ENCODE measurements around the gene LDLR.
"Not testable (repeated sequence)": the region's sequence is repeated elsewhere in the genome, so short reads cannot be mapped to it uniquely, and the experiment has no call there.

The LDLR gene

DNA sequence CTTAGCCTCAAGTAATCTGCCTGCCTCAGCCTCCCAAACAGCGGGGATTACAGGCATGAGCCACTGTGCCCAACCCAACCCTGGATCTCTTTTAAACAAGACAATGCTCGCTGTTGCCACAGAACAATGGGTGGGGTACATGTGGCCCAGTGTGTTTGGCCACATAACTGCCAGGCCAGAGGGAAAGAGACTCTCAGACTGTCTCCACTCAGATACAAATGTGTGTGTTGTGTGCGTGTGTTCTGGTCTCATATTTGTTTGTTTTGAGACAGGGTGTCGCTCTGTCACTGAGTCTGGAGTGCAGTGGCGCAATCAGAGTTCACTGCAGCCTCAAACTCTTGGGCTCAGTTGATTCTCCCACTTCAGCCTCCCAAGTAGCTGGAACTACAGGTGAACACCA is 25.8 kb downstream of the LDLR start:
- H3K4me3 ChIP-seq (ENCODE audit: low read depth, low read length), result no peak overlapping the region
- TF ChIP-seq, protein P1, sequence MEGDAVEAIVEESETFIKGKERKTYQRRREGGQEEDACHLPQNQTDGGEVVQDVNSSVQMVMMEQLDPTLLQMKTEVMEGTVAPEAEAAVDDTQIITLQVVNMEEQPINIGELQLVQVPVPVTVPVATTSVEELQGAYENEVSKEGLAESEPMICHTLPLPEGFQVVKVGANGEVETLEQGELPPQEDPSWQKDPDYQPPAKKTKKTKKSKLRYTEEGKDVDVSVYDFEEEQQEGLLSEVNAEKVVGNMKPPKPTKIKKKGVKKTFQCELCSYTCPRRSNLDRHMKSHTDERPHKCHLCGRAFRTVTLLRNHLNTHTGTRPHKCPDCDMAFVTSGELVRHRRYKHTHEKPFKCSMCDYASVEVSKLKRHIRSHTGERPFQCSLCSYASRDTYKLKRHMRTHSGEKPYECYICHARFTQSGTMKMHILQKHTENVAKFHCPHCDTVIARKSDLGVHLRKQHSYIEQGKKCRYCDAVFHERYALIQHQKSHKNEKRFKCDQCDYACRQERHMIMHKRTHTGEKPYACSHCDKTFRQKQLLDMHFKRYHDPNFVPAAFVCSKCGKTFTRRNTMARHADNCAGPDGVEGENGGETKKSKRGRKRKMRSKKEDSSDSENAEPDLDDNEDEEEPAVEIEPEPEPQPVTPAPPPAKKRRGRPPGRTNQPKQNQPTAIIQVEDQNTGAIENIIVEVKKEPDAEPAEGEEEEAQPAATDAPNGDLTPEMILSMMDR (IDR thresholded peaks at IDR 0.05; ENCODE audit: insufficient read depth, low read length, missing control alignments), result no peak
- CTCF ChIA-PET, result interaction anchor here (1.8 to 3.0 kb wide), 2 partner anchors 11 to 16 kb away, joined by 5 to 22 read pairs; no protein-coding TSS in a partner anchor
- POLR2A ChIA-PET, result no interaction called here
- no peak for DNase-seq (ENCODE audit: low read depth, low spot score)

GRCh38 chr19:11115895-11116446 is 26.7 kb downstream of the LDLR start:
- CTCF ChIA-PET, result interaction anchor here (0.6 to 3.0 kb wide), 3 partner anchors 10 to 165 kb away, joined by 3 to 22 read pairs (median 5); no protein-coding TSS in a partner anchor
- no peak overlapping the region for H3K4me3 ChIP-seq (ENCODE audit: low read depth, low read length)
- TF ChIP-seq, protein P1 (IDR thresholded peaks at IDR 0.05; ENCODE audit: insufficient read depth, low read length, missing control alignments), result no peak
- POLR2A ChIA-PET, result no interaction called here
- no peak for DNase-seq (ENCODE audit: low read depth, low spot score)

- ChIA-PET POLR2A (no interaction called here), CTCF (interaction anchor here (1.8 to 3.0 kb wide), 2 partner anchors 9 to 15 kb away, joined by 5 to 22 read pairs; no protein-coding TSS in a partner anchor)
- no peak for DNase-seq (ENCODE audit: low read depth, low spot score)
- TF ChIP-seq, protein P1 (IDR thresholded peaks at IDR 0.05; ENCODE audit: insufficient read depth, low read length, missing control alignments), result no peak
- H3K4me3 ChIP-seq (ENCODE audit: low read depth, low read length), result no peak overlapping the region
These were observed 27.2 kb downstream of the LDLR start for GRCh38 chr19:11116507-11116906.

GRCh38 chr19:11121963-11122362 is 32.7 kb downstream of the LDLR start:
- POLR2A ChIA-PET; DNase-seq (ENCODE audit: low read depth, low spot score); H3K4me3 ChIP-seq (ENCODE audit: low read depth, low read length): not testable (repeated sequence)
- CTCF ChIA-PET, result interaction anchor here (1.6 kb wide), 1 partner anchor 9 kb away, joined by 5 read pairs; no protein-coding TSS in a partner anchor

DNA sequence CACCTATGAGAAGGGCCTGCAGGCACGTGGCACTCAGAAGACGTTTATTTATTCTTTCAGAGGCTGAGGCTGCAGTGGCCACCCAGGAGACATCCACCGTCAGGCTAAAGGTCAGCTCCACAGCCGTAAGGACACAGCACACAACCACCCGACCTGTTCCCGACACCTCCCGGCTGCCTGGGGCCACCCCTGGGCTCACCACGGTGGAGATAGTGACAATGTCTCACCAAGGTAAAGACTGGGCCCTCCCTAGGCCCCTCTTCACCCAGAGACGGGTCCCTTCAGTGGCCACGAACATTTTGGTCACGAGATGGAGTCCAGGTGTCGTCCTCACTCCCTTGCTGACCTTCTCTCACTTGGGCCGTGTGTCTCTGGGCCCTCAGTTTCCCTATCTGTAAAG is 33.9 kb downstream of the LDLR start:
- CTCF ChIA-PET, result interaction anchor here (4.8 kb wide), 1 partner anchor 83 kb away, joined by 85 read pairs; no protein-coding TSS in a partner anchor
- no peak for DNase-seq (ENCODE audit: low read depth, low spot score)
- no peak overlapping the region for H3K4me3 ChIP-seq (ENCODE audit: low read depth, low read length)
- TF ChIP-seq, protein P1 (IDR thresholded peaks at IDR 0.05; ENCODE audit: insufficient read depth, low read length, missing control alignments), result no peak
- POLR2A ChIA-PET, result no interaction called here

DNA sequence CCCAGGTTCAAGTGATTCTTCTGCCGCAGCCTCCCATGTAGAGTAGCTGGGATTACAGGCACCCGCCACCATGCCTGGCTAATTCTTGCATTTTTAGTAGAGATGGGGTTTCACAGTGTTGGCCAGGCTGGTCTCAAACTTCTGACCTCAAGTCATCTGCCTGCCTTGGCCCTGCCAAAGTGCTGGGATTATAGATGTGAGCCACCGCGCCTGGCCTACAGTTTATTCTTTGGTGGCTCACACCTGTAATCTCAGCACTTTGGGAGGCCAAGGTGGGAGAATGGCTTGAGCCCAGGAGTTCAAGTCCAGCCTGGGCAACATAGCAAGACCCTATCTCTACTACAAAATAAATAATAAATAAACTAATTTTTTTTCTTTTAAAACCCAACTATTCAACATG is 34.9 kb downstream of the LDLR start:
- DNase-seq (ENCODE audit: low read depth, low spot score); H3K4me3 ChIP-seq (ENCODE audit: low read depth, low read length); POLR2A ChIA-PET: not testable (repeated sequence)
- CTCF ChIA-PET, result interaction anchor here (1.6 to 5.3 kb wide), 7 partner anchors 12 to 184 kb away, joined by 3 to 85 read pairs (median 42); no protein-coding TSS in a partner anchor

DNA sequence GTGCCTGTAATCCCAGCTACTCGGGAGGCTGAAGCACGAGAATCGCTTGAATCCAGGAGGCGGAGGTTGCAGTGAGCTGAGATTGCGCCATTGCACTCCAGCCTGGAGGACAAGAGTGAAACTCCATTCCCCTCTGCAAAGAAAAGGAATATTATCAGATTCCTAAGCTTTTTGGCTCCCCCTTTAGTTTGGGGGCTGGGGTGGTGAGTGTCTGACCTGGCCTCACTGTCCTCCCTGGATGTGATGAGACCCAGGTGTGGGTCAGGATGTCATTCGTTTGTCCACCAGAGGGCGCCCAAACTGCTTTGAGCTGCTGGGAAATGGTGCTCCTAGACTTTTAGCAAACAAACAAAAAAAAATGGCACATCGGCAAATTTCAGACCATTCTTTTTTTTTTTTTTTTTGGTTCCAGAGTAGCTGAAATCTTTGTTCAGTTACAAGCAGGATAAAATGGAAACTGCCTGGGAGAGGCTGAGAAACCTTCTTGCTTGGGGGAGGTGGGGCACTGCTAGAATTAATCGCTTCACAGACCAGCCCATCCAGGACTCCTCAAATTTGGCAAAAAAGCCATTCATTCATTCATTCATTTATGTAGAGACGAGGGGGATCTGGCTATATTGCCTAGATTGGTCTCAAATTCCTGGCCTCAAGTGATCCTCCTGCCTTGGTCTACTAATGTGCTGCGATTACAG is 36.9 kb downstream of the LDLR start:
- TF ChIP-seq, protein P1 (IDR thresholded peaks at IDR 0.05; ENCODE audit: insufficient read depth, low read length, missing control alignments), result peak; percentile 78
- H3K4me3 ChIP-seq (ENCODE audit: low read depth, low read length), result no peak overlapping the region
- ChIA-PET POLR2A (no interaction called here), CTCF (interaction anchor here (0.5 to 5.3 kb wide), 59 partner anchors 10 to 687 kb away, joined by 3 to 85 read pairs (median 5); partner anchors contain the start of genes LDLR and SPC24)
- no peak for DNase-seq (ENCODE audit: low read depth, low spot score)

Data from AG04449 (cell line).